Measurements from ENCODE around the gene ACP6.

The ACP6 gene

GRCh38 chr1:147648933-147649332 is 21.4 kb downstream of the ACP6 start:
- peak; percentile 24 for DNase-seq

GRCh38 chr1:147647796-147648633 is 22.3 kb downstream of the ACP6 start:
- DNase-seq, result peak; percentile 59

- no peak for DNase-seq
Measured at GRCh38 chr1:147643974-147644373, 26.4 kb downstream of the ACP6 start.

- peak; percentile 77 for DNase-seq
Measured at GRCh38 chr1:147641695-147642592, 28.4 kb downstream of the ACP6 start.

- no peak for DNase-seq
Measured at GRCh38 chr1:147641291-147641690, 29.0 kb downstream of the ACP6 start.

- DNase-seq, result peak; percentile 83
Measured at GRCh38 chr1:147640553-147641165, 29.7 kb downstream of the ACP6 start.

GRCh38 chr1:147636314-147636713 is 34.0 kb downstream of the ACP6 start:
- DNase-seq, result no peak

GRCh38 chr1:147635342-147635741 is 35.0 kb downstream of the ACP6 start:
- no peak for DNase-seq

GRCh38 chr1:147634645-147635044 is 35.7 kb downstream of the ACP6 start:
- no peak for DNase-seq

GRCh38 chr1:147633759-147634158 is 36.6 kb downstream of the ACP6 start:
- no peak for DNase-seq

GRCh38 chr1:147631839-147632238 is 38.5 kb downstream of the ACP6 start:
- no peak for DNase-seq

- DNase-seq, result no peak
Measured at GRCh38 chr1:147630447-147630846, 39.9 kb downstream of the ACP6 start.

GRCh38 chr1:147630022-147630421 is 40.3 kb downstream of the ACP6 start:
- no peak for DNase-seq

- DNase-seq, result no peak
Measured at GRCh38 chr1:147628441-147628840, 41.9 kb downstream of the ACP6 start.

- peak; percentile 66 for DNase-seq
Measured at GRCh38 chr1:147627435-147628110, 42.8 kb downstream of the ACP6 start.

GRCh38 chr1:147626739-147627138 is 43.6 kb downstream of the ACP6 start:
- DNase-seq, result no peak

GRCh38 chr1:147626291-147626690 is 44.0 kb downstream of the ACP6 start:
- no peak for DNase-seq

- no peak for DNase-seq
Measured at GRCh38 chr1:147625362-147625995, 44.8 kb downstream of the ACP6 start.

- no peak for DNase-seq
Measured at GRCh38 chr1:147624529-147624928, 45.8 kb downstream of the ACP6 start.

- no peak for DNase-seq
Measured at GRCh38 chr1:147624011-147624410, 46.3 kb downstream of the ACP6 start.

- no peak for DNase-seq
Measured at GRCh38 chr1:147622731-147623130, 47.6 kb downstream of the ACP6 start.

GRCh38 chr1:147620543-147620942 is 49.8 kb downstream of the ACP6 start:
- DNase-seq, result no peak

Measured in CD4-positive, alpha-beta T cell treated with Interleukin-17A for 1 hour (primary cell).